ENCODE measurements around the gene TMEM196.

- TF ChIP-seq CTCF (IDR thresholded peaks at IDR 0.05; ENCODE audit: borderline replicate concordance, extremely low read depth, low read length, poor library complexity, severe bottlenecking) = no peak
- no peak for TF ChIP-seq EZH2 (IDR thresholded peaks at IDR 0.05; ENCODE audit: borderline replicate concordance, low read depth, low read length, severe bottlenecking)
Observed at GRCh38 chr7:19690736-19691135, 82.7 kb downstream of the TMEM196 start.

All from DND-41 (cell line).